H1 (cell line): ENCODE data around the gene BCAS3.

Experiments used
- CBX5 ChIP-seq: fragments of 300-800, 300-1000 bp; sonication (generic); IDR thresholded peaks from 2 replicates; pipeline ENCODE4 v1.7.1; 2016; ENCODE audit warnings: antibody characterized with exemption, low read length, low read depth
- CHD2 ChIP-seq: IDR thresholded peaks from 2 replicates; pipeline ENCODE4 v1.6.1; 2012; ENCODE audit warnings: low read length, improper control_type of control experiment
- CTCF ChIP-seq, 3 experiments: IDR thresholded peaks; 1 replicate in 2 of 3; 2 replicates in 1 of 3; pipeline versions ENCODE4 v1.5.1 to v1.6.1; 2011; ENCODE audit warnings: low read length in 3 of 3, mild to moderate bottlenecking in 3 of 3, inconsistent platforms in 2 of 3, low read depth in 1 of 3, moderate library complexity in 1 of 3; ENCODE audit not compliant: insufficient read depth in 1 of 3; ENCODE audit errors: control extremely low read depth in 1 of 3
- EP300 ChIP-seq, 2 experiments: IDR thresholded peaks; 1 replicate in 1 of 2; 2 replicates in 1 of 2; pipeline ENCODE4 v1.6.1; 2011 to 2012; ENCODE audit warnings: low read depth in 2 of 2, low read length in 2 of 2, mild to moderate bottlenecking in 2 of 2, borderline replicate concordance in 1 of 2, inconsistent platforms in 1 of 2, moderate library complexity in 1 of 2
- EZH2 ChIP-seq: fragments of 200-600 bp; sonication (generic); IDR thresholded peaks from 2 replicates; pipeline ENCODE4 v1.7.1; 2012; ENCODE audit warnings: low read depth, mild to moderate bottlenecking, moderate library complexity, low read length, inconsistent platforms; ENCODE audit not compliant: severe bottlenecking
- GABPA ChIP-seq: IDR thresholded peaks from 2 replicates; pipeline ENCODE4 v1.6.1; 2011; ENCODE audit warnings: mild to moderate bottlenecking, low read length, moderate library complexity, borderline replicate concordance; ENCODE audit not compliant: insufficient read depth
- POLR2A ChIP-seq, 2 experiments: IDR thresholded peaks; 1 replicate in 1 of 2; 2 replicates in 1 of 2; pipeline ENCODE4 v1.6.1; 2011; ENCODE audit warnings: low read depth in 2 of 2, low read length in 2 of 2, mild to moderate bottlenecking in 2 of 2; ENCODE audit errors: control extremely low read depth in 1 of 2
- POLR2AphosphoS5 ChIP-seq: IDR thresholded peaks from 2 replicates; pipeline ENCODE4 v1.6.1; 2011; ENCODE audit warnings: low read depth, low read length
- TAF1 ChIP-seq: IDR thresholded peaks from 2 replicates; pipeline ENCODE4 v1.6.1; 2011; ENCODE audit warnings: mild to moderate bottlenecking, low read depth, low read length
- TCF12 ChIP-seq: IDR thresholded peaks from 2 replicates; pipeline ENCODE4 v1.6.1; 2011; ENCODE audit warnings: low read depth, mild to moderate bottlenecking, low read length
- USF2 ChIP-seq: IDR thresholded peaks from 2 replicates; pipeline ENCODE4 v1.6.1; 2011; ENCODE audit warnings: low read length, improper control_type of control experiment
- TF ChIP-seq, protein P1 (sequence below): IDR thresholded peaks from 2 replicates; pipeline ENCODE4 v1.6.1; 2012; ENCODE audit warnings: low read length, inconsistent platforms
- TF ChIP-seq, protein P2 (sequence below): IDR thresholded peaks from 2 replicates; pipeline ENCODE4 v1.6.1; 2012; ENCODE audit warnings: inconsistent platforms
- TF ChIP-seq, protein P3 (sequence below): IDR thresholded peaks from 2 replicates; pipeline ENCODE4 v1.6.1; 2011; ENCODE audit warnings: low read depth, mild to moderate bottlenecking, low read length; ENCODE audit not compliant: insufficient read depth

DNA sequence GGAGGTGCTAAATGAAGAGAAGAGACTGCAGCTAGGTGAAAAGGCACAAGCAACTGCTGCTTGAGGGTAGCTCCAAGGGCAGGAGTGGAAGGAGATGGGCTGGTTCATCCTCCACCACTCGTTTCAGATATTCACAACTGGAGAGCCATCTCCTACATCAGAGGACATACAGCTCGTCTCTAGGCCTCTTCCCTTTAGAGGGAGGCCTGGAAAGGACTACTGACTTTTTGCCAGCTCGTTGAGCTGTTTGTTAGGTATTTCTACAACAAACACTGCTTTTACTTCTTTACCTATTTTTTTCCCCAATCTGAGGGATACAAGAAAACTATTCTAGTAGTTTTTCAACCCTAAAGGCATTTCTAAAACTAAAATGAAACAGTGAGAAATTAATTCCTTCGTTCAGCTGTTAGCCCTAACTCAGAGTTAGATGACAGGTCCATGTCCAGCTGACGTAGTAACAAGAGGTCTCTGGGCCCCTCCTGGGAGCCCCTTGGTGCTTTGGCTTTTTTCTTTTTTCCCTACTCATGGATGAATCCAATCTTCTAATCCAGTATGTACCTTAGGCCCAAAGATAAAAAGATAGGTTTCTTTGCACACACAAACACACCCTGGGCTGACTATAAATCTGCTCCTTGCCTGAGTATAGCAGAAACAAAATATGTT, 674.2 kb downstream of the BCAS3 start:
- TF ChIP-seq CTCF (IDR thresholded peaks at IDR 0.05; ENCODE audit: control extremely low read depth in 1 of 3, insufficient read depth in 1 of 3, low read depth in 1 of 3, low read length in 3 of 3) (no peak), POLR2AphosphoS5 (no peak), EZH2 (no peak), TCF12 (no peak), GABPA (no peak), POLR2A (IDR thresholded peaks at IDR 0.05; ENCODE audit: control extremely low read depth in 1 of 2, low read depth in 2 of 2, low read length in 2 of 2) (no peak), CHD2 (no peak), USF2 (no peak), CBX5 (no peak), TAF1 (no peak), EP300 (IDR thresholded peaks at IDR 0.05; ENCODE audit: borderline replicate concordance in 1 of 2, low read depth in 2 of 2, low read length in 2 of 2) (no peak)
- TF ChIP-seq, protein P1, sequence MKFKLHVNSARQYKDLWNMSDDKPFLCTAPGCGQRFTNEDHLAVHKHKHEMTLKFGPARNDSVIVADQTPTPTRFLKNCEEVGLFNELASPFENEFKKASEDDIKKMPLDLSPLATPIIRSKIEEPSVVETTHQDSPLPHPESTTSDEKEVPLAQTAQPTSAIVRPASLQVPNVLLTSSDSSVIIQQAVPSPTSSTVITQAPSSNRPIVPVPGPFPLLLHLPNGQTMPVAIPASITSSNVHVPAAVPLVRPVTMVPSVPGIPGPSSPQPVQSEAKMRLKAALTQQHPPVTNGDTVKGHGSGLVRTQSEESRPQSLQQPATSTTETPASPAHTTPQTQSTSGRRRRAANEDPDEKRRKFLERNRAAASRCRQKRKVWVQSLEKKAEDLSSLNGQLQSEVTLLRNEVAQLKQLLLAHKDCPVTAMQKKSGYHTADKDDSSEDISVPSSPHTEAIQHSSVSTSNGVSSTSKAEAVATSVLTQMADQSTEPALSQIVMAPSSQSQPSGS: no peak
- TF ChIP-seq, protein P2, sequence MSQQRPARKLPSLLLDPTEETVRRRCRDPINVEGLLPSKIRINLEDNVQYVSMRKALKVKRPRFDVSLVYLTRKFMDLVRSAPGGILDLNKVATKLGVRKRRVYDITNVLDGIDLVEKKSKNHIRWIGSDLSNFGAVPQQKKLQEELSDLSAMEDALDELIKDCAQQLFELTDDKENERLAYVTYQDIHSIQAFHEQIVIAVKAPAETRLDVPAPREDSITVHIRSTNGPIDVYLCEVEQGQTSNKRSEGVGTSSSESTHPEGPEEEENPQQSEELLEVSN: no peak
- TF ChIP-seq, protein P3, sequence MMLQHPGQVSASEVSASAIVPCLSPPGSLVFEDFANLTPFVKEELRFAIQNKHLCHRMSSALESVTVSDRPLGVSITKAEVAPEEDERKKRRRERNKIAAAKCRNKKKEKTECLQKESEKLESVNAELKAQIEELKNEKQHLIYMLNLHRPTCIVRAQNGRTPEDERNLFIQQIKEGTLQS: no peak
